ENCODE results near the gene TTBK1. TPM values are rescaled to one million over a fixed set of nuclear protein-coding genes. Genes with fewer than 3 reads are reported as not detected.
A peak's percentile ranks its signal among the peaks of the same experiment; 100 is the strongest.

Gene TTBK1
- total and polyA plus RNA-seq, 2 donors from 2014 or later = 0.26 to 0.31 TPM

DNA sequence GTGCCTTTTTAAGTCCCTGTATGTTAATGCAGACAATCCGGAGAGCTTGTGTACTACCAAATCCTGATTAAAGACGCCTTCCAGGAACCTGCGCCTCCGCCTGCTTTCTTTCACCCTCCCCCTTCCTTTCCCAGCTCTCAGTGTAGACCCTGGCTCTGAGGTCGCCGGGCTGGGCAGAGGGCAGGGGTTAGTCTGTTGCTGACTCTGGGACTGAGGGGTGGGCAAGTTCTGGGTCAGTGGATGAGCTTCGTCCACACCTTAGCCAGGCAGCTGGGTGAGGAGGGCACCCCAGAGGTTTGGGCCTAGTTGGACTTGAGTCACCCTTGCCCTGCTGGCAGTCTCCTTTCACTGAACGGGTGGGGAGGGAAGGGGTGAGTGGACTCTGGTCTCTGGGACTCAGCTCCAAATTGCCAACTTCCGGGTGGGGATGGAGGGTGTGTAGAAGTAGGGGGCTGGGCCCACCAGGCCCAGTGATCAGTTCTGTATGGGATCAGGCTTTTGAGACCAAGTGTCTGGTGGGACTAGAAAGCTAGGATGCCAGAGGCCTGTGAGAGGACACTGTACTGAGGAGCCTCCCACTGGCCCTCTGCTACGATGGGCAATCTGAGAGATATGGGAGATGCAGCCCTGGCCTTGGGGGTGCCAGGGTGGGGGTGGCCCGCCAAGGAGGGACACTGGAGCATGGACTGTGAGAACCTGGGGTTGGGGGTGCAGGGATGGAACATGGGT is 33.5 kb downstream of the TTBK1 start:
- Histone ChIP-seq H3K9ac (ENCODE audit: low read length in 3 of 3) (no peak overlapping the region), H3K27me3 (ENCODE audit: control insufficient read depth, insufficient read depth, low read length) (peaks cover 2% of the 10 kb centered on the region), H3K27ac (ENCODE audit: low read depth in 2 of 2, low read length in 2 of 2) (peak overlapping the region; percentile 78 to 82), H3K9me3 (ENCODE audit: control insufficient read depth in 2 of 3, insufficient read depth in 1 of 3, low read length in 3 of 3) (no peaks in the 10 kb centered on the region), H3K36me3 (ENCODE audit: control insufficient read depth in 2 of 3, insufficient read depth in 3 of 3, low read length in 3 of 3) (no peaks in the 10 kb centered on the region), H3K4me1 (ENCODE audit: control insufficient read depth in 2 of 3, insufficient read depth in 2 of 3, low read depth in 1 of 3, low read length in 3 of 3) (peaks cover 0 to 18% (median 14%) of the 10 kb centered on the region in 3 donors), H3K4me3 (ENCODE audit: low read length in 3 of 3) (peak overlapping the region in 1 of 3 donors; percentile 43)
- FAIRE-seq (no peak), DNase-seq (peak in 1 of 5 donors; percentile 34)
- TF ChIP-seq, protein P1, sequence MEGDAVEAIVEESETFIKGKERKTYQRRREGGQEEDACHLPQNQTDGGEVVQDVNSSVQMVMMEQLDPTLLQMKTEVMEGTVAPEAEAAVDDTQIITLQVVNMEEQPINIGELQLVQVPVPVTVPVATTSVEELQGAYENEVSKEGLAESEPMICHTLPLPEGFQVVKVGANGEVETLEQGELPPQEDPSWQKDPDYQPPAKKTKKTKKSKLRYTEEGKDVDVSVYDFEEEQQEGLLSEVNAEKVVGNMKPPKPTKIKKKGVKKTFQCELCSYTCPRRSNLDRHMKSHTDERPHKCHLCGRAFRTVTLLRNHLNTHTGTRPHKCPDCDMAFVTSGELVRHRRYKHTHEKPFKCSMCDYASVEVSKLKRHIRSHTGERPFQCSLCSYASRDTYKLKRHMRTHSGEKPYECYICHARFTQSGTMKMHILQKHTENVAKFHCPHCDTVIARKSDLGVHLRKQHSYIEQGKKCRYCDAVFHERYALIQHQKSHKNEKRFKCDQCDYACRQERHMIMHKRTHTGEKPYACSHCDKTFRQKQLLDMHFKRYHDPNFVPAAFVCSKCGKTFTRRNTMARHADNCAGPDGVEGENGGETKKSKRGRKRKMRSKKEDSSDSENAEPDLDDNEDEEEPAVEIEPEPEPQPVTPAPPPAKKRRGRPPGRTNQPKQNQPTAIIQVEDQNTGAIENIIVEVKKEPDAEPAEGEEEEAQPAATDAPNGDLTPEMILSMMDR (IDR thresholded peaks at IDR 0.05; ENCODE audit: borderline replicate concordance, extremely low read depth, insufficient read depth) = no peak
- intact Hi-C loops (cut with DNase I) = no loop called here

DNA sequence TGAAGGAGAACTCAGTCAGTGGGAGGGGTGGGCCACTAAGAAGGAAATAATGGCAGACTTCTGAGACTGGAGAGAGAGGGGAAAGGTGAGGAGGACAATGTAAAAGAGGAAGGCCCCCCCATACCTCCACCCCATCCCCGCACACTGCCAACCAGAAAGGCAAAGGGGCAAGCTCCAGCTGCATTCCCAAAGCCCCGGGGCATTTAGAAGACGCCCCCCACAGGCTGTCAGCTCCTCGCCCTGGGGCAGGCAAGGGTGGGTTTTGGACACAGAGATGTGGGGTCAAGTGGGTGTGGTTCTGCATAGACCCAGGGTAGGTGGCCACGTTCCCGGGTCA is 34.0 kb downstream of the TTBK1 start:
- DNase-seq (no peak), FAIRE-seq (no peak)
- H3K27ac ChIP-seq (ENCODE audit: low read depth in 2 of 2, low read length in 2 of 2) = peak overlapping the region; percentile 78 to 82

GRCh38 chr6:43277643-43278523 is 34.6 kb downstream of the TTBK1 start:
- FAIRE-seq (no peak), DNase-seq (peak in 1 of 5 donors; percentile 33)
- intact Hi-C loops (cut with DNase I) = no loop called here
- no peaks in the 10 kb centered on the region for H3K9me3 ChIP-seq (ENCODE audit: control insufficient read depth in 2 of 3, insufficient read depth in 1 of 3, low read length in 3 of 3)
- H3K27me3 ChIP-seq (ENCODE audit: control insufficient read depth, insufficient read depth, low read length) = peaks cover 2% of the 10 kb centered on the region
- peak overlapping the region; percentile 78 to 82 for H3K27ac ChIP-seq (ENCODE audit: low read depth in 2 of 2, low read length in 2 of 2)
- H3K4me3 ChIP-seq (ENCODE audit: low read length in 3 of 3) = peak overlapping the region in 1 of 3 donors; percentile 29
- peak overlapping the region in 1 of 3 donors; percentile 12 for H3K9ac ChIP-seq (ENCODE audit: low read length in 3 of 3)
- TF ChIP-seq, protein P1 (IDR thresholded peaks at IDR 0.05; ENCODE audit: borderline replicate concordance, extremely low read depth, insufficient read depth) = no peak
- no peaks in the 10 kb centered on the region for H3K36me3 ChIP-seq (ENCODE audit: control insufficient read depth in 2 of 3, insufficient read depth in 3 of 3, low read length in 3 of 3)
- peaks cover 0 to 15% (median 9%) of the 10 kb centered on the region in 3 donors for H3K4me1 ChIP-seq (ENCODE audit: control insufficient read depth in 2 of 3, insufficient read depth in 2 of 3, low read depth in 1 of 3, low read length in 3 of 3)

More for the DNA sequence above, 34.0 kb downstream of the TTBK1 start:
- TF ChIP-seq, protein P1 (IDR thresholded peaks at IDR 0.05; ENCODE audit: borderline replicate concordance, extremely low read depth, insufficient read depth) = no peak
- peak overlapping the region in 1 of 3 donors; percentile 29 for H3K4me3 ChIP-seq (ENCODE audit: low read length in 3 of 3)
- no peaks in the 10 kb centered on the region for H3K36me3 ChIP-seq (ENCODE audit: control insufficient read depth in 2 of 3, insufficient read depth in 3 of 3, low read length in 3 of 3)
- peak overlapping the region in 1 of 3 donors; percentile 12 for H3K9ac ChIP-seq (ENCODE audit: low read length in 3 of 3)
- intact Hi-C loops (cut with DNase I) = no loop called here
- no peaks in the 10 kb centered on the region for H3K9me3 ChIP-seq (ENCODE audit: control insufficient read depth in 2 of 3, insufficient read depth in 1 of 3, low read length in 3 of 3)
- H3K27me3 ChIP-seq (ENCODE audit: control insufficient read depth, insufficient read depth, low read length) = peaks cover 2% of the 10 kb centered on the region
- H3K4me1 ChIP-seq (ENCODE audit: control insufficient read depth in 2 of 3, insufficient read depth in 2 of 3, low read depth in 1 of 3, low read length in 3 of 3) = peaks cover 0 to 15% (median 10%) of the 10 kb centered on the region in 3 donors

All from kidney (tissue), 14 donors.